ENCODE data around the gene MUC4.

GRCh38 chr3:195764961-195765706, 46.6 kb downstream of the MUC4 start:
- no peak for TF ChIP-seq EZH2 (IDR thresholded peaks at IDR 0.05; ENCODE audit: borderline replicate concordance, insufficient read depth, low read length, poor library complexity, severe bottlenecking)
- no peak for TF ChIP-seq POLR2AphosphoS5 (IDR thresholded peaks at IDR 0.05)
- TF ChIP-seq CTCF (IDR thresholded peaks at IDR 0.05; ENCODE audit: poor library complexity, severe bottlenecking), result no peak
- no peak for TF ChIP-seq RAD21 (conservative IDR thresholded peaks at IDR 0.05)
- TF ChIP-seq MXI1 (conservative IDR thresholded peaks at IDR 0.05; ENCODE audit: poor library complexity, severe bottlenecking), result no peak
- no peak for TF ChIP-seq SMC3 (conservative IDR thresholded peaks at IDR 0.05; ENCODE audit: poor library complexity)
- no peak for TF ChIP-seq EP300 (conservative IDR thresholded peaks at IDR 0.05; ENCODE audit: poor library complexity, severe bottlenecking)
